Neural progenitor cell (in vitro differentiated cells): ENCODE results near the gene CIITA.

Experiments
- EZH2 ChIP-seq: fragments of 200-600 bp; sonication (generic); IDR thresholded peaks from 2 replicates; pipeline ENCODE4 v1.6.1; 2017; ENCODE audit warnings: antibody characterized with exemption, mild to moderate bottlenecking, moderate library complexity
- TF ChIP-seq, protein P1 (sequence below): fragments of 200-600 bp; sonication (generic); IDR thresholded peaks from 2 replicates; pipeline ENCODE4 v1.5.1; 2017; ENCODE audit warnings: antibody characterized with exemption, mild to moderate bottlenecking

DNA sequence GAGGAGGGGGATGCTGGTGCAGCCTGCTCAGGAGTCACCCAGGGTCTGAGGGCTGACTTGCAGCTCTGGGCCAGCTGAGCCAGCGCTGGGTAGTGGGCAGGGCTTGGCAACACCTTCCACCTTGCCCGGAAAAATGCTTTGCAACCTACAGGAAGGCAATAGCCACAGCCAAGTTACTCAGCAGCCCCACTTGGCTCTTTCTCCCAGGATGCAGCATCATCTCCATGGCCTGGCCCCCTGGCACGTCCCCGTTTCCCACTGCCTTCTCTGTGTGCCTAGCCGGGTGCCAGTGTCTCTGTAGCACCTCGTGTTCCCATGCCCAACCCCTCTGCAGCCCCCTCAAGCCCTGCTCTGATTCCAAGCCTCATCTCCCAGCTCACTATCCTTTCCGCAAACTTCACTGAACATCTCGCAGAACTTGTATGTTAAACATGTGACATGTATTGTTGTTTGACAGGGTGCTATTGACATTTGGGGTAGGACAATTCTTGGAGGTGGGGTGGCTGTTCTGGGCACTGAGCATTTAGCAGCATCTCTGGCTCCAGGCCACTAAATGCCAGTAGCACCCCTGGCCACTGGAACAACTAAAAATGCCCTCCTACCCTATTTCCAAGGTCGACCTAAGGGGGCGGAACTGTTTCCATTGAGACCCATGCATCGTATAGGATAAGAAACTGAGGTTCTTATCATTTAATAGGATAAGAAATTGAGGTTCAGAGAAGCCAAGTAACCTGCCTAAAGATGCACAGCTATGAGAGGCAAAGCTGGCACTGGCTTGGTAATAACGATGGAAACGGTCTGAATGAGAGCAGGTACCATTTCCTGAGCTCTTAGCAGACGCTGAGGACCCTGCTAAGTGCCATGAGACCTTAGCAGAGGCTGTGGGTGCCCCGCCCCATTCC lies 53.1 kb downstream of the CIITA start:
- TF ChIP-seq, protein P1, sequence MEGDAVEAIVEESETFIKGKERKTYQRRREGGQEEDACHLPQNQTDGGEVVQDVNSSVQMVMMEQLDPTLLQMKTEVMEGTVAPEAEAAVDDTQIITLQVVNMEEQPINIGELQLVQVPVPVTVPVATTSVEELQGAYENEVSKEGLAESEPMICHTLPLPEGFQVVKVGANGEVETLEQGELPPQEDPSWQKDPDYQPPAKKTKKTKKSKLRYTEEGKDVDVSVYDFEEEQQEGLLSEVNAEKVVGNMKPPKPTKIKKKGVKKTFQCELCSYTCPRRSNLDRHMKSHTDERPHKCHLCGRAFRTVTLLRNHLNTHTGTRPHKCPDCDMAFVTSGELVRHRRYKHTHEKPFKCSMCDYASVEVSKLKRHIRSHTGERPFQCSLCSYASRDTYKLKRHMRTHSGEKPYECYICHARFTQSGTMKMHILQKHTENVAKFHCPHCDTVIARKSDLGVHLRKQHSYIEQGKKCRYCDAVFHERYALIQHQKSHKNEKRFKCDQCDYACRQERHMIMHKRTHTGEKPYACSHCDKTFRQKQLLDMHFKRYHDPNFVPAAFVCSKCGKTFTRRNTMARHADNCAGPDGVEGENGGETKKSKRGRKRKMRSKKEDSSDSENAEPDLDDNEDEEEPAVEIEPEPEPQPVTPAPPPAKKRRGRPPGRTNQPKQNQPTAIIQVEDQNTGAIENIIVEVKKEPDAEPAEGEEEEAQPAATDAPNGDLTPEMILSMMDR: no peak
- TF ChIP-seq EZH2: no peak
